ENCODE results near the gene IL6R.
A peak's percentile ranks its signal among the peaks of the same experiment; 100 is the strongest.
"Not testable (repeated sequence)": the region's sequence is repeated elsewhere in the genome, so short reads cannot be mapped to it uniquely, and the experiment has no call there.

The IL6R gene

DNA sequence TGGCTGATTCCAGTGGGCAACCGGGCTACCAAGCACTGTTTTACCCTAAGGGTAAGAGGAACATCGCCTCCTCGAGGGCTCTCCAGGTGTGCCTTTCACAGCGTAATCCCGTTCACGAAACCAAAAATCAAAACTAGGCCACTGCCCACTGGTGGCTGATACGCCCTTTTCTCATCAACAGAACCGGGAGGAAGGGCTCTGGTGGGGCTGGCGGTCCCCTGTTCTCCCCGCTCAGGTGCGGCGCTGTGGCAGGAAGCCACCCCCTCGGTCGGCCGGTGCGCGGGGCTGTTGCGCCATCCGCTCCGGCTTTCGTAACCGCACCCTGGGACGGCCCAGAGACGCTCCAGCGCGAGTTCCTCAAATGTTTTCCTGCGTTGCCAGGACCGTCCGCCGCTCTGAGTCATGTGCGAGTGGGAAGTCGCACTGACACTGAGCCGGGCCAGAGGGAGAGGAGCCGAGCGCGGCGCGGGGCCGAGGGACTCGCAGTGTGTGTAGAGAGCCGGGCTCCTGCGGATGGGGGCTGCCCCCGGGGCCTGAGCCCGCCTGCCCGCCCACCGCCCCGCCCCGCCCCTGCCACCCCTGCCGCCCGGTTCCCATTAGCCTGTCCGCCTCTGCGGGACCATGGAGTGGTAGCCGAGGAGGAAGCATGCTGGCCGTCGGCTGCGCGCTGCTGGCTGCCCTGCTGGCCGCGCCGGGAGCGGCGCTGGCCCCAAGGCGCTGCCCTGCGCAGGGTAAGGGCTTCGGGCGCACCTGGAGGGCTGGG lies at the start of gene IL6R:
Gene IL6R (plus strand): TSS at position 360 of the 763 bp plus-strand sequence. CDS start 287 bp downstream, at position 647.
- peak; percentile 83 for DNase-seq (ENCODE audit: low spot score)

GRCh38 chr1:154358519-154358918 lies 46.6 kb upstream of the IL6R start:
- DNase-seq (ENCODE audit: low spot score), result no peak

GRCh38 chr1:154360288-154360687 lies 44.9 kb upstream of the IL6R start:
- no peak for DNase-seq (ENCODE audit: low spot score)

GRCh38 chr1:154360881-154361280 lies 44.3 kb upstream of the IL6R start:
- not testable (repeated sequence) for DNase-seq (ENCODE audit: low spot score)

- DNase-seq (ENCODE audit: low spot score), result no peak
Measured at GRCh38 chr1:154361357-154361756, 43.8 kb upstream of the IL6R start.

DNA sequence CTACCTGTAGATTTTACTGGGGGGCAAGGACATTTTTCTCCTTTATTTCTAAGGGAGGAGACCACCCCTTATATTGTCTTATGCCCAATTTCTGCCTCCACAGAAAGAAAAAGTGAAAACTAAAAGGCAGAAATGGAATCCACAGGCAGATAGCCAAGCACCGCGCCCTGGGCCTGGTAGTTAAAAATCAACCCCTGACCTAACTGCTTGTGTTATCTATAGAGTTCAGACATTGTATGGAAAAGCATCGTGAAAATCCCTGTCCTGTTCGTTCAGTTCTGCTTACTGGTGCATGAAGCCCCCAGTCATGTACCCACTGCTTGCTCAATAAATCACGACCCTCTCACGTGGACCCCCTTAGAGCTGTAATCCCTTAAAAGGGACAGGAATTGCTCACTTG lies 33.7 kb upstream of the IL6R start:
- DNase-seq (ENCODE audit: low spot score), result no peak

DNA sequence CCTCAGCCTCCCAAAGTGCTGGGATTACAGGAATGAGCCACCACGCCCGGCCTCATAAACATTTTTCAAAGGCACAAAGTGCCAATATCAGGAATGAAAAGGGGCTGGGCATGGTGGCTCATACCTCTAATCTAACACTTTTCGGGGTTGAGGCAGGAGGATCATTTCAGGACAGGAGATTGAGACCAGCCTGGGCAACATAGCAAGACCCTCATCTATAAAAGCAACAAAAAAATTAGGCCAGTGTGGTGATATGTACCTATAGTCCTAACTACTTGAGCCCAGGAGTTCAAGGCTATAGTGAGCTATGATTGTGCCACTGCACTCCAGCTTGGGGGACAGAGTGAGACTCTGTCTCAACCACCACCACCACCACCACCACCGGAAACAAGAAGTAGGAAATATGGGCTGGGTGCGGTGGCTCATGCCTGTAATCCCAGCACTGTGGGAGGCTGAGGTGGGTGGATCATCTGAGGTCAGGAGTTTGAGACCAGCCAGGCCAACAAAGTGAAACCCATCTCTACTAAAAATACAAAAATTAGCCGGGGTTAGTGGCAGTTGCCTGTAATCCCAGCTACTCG lies 31.3 kb upstream of the IL6R start:
- not testable (repeated sequence) for DNase-seq (ENCODE audit: low spot score)

GRCh38 chr1:154379301-154379700 lies 25.8 kb upstream of the IL6R start:
- DNase-seq (ENCODE audit: low spot score), result no peak

DNA sequence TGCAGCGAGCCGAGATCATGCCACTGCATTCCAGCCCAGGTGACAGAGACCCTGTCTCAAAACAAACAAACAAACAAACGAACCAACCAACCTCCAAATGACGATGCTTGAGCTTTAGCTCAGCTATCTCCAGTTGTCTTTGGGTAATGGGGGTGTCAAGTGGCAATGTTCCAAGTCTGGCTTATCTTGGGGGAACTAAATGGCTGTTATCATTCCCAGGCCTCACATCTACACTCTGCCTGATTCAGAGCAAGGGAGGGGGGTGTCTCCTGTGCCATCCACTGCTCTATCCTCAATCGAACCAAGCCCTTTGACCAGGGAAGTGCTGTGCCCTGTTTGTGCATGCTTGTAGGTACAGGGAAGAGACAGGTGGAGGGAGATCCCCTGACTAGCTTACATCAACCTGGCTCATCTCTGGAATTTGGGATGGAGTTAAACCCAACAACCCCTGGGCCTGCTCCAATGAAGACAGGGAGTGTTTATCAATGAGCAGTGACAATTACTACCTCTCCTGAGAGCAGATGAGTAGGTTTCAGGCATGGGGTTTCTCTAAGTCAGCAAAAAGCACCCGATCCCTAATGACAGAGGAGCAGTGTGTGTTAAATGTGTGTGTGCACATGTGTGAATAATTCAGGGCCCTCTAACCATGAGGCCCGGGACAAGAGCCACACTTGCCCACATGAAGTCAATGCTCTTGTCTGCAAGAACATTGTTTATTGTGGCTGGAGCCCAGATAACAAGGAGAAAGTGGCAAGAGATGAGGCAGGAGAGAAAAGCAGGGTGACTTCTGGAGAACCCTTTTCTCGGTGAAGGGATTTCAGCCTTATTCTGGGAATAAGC lies 20.3 kb upstream of the IL6R start:
- no peak for DNase-seq (ENCODE audit: low spot score)

DNA sequence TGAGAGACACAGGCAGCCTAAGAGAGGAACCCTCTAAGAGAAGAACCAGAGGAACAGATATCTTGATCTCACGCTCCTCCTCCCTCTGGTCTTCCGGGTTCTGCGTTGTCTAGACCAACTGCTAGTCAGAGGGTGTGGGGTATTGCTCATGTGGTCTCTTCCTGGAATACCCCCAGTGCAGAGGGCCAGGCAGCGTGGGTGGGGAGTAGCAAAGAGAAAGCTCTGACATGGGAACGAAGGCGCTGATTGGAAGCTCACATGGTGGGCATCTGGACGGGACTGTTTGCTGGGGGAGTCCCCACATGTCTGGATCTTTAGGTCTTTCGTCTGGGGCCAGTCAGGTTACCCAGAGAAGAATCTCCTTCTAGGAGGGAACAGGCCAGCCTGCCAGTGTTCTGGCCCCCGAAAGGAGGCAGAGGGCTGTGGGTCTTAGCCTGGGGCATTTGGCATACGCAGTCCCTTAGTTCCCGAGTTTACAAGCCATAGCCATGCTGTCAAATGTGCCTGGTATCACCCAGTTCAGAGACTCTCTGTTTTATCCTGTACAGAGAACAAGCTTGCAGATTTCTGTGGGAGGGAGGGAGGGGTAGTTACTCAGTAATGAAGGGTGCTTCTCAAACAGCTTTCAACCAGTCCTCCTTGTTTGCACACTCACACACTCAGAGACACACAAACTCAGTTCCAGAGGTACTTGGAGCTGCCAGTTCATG lies 18.3 kb upstream of the IL6R start:
- DNase-seq (ENCODE audit: low spot score), result no peak

GRCh38 chr1:154391086-154391770 lies 13.9 kb upstream of the IL6R start:
- no peak for DNase-seq (ENCODE audit: low spot score)

GRCh38 chr1:154398141-154398540 lies 7.0 kb upstream of the IL6R start:
- no peak for DNase-seq (ENCODE audit: low spot score)

DNA sequence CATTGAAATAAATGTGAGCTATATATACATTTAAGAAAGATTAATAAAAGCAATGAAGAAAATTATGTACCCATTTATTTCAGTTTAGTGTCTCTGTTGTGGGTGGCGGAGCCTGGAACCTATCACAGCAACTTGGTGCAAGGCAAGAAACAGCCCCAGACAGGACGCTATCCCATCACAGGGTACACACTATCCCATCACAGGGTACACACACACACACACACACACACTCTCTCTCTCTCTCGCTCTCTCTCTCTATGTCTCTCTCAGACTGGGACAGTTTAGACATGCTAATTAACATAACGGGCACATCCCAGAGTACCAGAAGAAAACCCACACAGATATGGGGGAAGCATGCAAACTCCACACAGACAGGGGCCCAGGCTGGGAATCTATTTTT lies 6.5 kb upstream of the IL6R start:
- DNase-seq (ENCODE audit: low spot score), result no peak

GRCh38 chr1:154400381-154400801 lies 4.8 kb upstream of the IL6R start:
- DNase-seq (ENCODE audit: low spot score), result no peak

- no peak for DNase-seq (ENCODE audit: low spot score)
Measured at GRCh38 chr1:154402409-154402921, 2.7 kb upstream of the IL6R start.

DNA sequence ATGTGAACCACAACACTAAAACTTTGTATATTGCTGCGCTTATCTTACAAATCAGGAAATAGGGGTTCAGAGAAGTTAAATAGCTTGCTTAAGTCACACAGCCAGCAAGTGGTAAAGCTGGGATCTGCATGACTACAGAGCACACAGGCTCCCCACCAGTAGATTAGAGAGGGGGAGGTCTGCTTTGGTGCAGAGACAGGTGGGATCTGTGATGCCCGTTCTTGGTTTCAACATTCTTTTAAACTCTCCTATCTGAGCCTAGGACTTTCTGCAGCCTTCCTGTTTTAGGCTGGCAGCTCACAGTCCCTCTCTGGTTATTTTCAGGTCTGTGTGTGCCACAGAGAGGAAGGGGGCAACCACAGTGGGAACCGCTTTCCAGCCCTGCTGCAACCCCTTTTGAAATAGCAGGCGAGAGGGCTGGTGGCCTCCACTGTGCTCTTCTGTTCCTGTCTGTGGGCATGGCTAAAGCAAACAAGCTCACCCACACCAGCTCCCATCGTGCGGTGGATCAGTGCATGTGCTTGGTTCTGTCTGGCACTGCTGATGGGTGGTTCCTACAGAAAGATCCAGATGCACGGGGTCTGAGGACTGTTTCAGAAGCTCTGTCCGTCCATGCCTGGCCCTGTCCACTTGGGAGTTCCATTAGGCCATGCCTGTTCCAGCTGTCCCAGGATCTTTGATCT lies 1.7 kb upstream of the IL6R start:
- DNase-seq (ENCODE audit: low spot score), result no peak

DNA sequence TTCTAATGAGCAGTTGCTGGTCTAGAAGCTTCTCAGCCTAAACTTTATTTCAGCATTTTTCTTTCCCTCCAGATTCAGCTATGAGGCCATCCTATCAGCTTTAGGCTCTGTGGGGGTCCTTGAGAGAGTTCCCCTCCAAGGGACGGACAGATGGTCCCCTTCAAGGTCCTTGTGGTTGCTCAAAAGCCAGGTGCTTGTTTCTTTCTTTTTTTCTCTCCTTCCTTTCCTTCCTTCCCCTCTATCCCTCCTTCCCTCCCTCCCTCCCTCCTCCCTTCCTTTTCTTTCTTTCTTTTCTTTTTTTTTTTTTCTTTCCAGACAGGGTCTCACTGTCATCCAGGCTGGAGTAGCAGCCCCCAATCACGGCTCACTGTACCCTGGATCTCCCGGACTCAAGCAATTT lies 1.2 kb upstream of the IL6R start:
- DNase-seq (ENCODE audit: low spot score), result no peak

DNA sequence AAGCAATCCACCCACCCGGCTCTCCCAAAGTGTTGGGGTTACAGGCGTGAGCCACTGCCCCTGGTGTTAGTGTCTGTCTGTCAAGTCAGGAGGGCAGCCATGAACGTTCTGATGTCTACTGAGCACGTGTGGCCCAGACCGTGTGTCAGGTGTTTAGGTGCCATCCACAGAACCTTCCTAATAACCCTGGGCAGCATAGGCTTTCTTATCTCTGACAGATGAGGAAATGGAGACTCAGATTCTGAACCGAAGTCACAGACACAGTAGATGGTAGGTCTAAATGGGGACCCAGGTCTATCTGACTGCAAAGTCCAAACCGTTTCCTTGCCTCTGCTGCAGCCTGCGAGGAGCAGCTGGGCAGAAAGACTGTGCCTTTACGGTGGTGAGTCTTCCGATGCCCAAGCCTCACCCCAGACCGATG lies 622 bp upstream of the IL6R start:
- DNase-seq (ENCODE audit: low spot score), result no peak

DNA sequence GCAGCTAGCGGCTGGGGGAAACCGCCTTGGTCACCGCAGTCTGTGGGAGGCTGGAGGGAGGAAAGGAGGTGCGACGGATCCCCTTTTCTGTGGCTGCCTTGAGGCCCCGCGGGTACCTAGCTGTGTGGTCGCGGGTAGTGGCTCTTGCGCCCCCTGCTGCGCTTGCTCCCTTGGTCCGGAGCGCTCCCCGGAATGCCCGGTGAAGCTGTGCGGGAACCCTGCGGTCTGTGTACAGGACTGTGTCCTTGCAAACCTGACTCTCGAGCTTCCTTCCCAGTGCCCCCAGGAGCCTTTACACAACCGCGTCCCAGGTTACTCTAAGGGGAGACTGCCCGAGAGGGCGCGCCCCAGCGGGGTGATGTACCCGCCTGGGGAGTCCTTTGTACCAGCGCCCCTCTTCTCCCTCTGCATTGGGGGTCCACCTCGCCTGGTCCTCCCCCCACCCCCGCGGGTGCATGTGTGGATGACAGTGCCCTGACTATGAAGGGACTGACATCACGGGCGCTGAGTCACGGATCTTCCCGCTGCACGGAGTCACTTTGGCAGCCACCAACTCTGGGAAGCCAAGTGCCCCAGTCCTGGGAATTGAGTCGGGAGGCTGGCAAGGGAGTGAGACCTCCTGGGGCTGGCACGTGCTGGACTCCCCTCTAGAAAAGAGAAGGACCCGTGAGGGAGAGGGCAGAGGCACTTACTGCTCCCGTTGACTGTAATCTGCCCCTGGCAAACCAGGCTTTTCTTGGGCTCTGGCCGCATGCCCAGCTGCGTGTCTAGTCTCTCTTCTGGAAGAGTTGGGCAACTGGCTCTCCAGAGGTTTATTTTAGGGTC lies 816 bp downstream of the IL6R start:
- DNase-seq (ENCODE audit: low spot score), result peak; percentile 52

DNA sequence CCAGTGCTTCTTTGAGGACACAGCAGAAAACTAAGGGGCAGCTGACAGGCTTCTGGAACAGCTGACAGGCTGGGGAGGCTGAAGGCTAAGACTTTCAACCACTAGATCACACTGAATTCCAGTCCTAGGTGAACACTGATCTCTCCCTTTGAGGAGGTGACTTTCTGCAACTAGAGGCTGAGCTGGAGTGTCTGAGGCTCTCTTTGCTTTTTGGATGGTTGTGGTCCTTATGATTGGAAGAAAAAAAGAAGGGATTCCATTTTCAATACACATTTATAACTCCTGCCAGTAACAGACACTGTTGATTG lies 1.4 kb downstream of the IL6R start:
- no peak for DNase-seq (ENCODE audit: low spot score)
